Measurements from ENCODE around the gene MAP3K7CL.

MAP3K7CL gene

GRCh38 chr21:29211205-29211604 is 80.8 kb downstream of the MAP3K7CL start:
- TF ChIP-seq USF1 (IDR thresholded peaks at IDR 0.05) (no peak), REST (IDR thresholded peaks at IDR 0.05; ENCODE audit: low read depth) (no peak), CEBPB (IDR thresholded peaks at IDR 0.05) (no peak), ZBTB7A (IDR thresholded peaks at IDR 0.05; ENCODE audit: low read depth) (no peak), TCF12 (IDR thresholded peaks at IDR 0.05; ENCODE audit: low read depth) (no peak), TAF1 (IDR thresholded peaks at IDR 0.05; ENCODE audit: low read depth) (no peak)

GRCh38 chr21:29212446-29212845 is 82.0 kb downstream of the MAP3K7CL start:
- TF ChIP-seq TEAD4 (IDR thresholded peaks at IDR 0.05) (no peak), NFIC (IDR thresholded peaks at IDR 0.05) (no peak), REST (IDR thresholded peaks at IDR 0.05; ENCODE audit: low read depth) (no peak), RAD21 (IDR thresholded peaks at IDR 0.05; ENCODE audit: low read depth) (no peak)

GRCh38 chr21:29213513-29214385 is 83.3 kb downstream of the MAP3K7CL start:
- TF ChIP-seq MAX (IDR thresholded peaks at IDR 0.05) (no peak), CEBPB (IDR thresholded peaks at IDR 0.05) (no peak), TCF12 (IDR thresholded peaks at IDR 0.05; ENCODE audit: low read depth) (no peak), NFIC (IDR thresholded peaks at IDR 0.05) (no peak), TAF1 (IDR thresholded peaks at IDR 0.05; ENCODE audit: low read depth) (no peak)

GRCh38 chr21:29215709-29216108 is 85.3 kb downstream of the MAP3K7CL start:
- TF ChIP-seq NFIC (IDR thresholded peaks at IDR 0.05) (no peak), CEBPB (IDR thresholded peaks at IDR 0.05) (no peak), FOXM1 (IDR thresholded peaks at IDR 0.05; ENCODE audit: borderline replicate concordance, low read depth) (no peak)

- TF ChIP-seq REST (IDR thresholded peaks at IDR 0.05; ENCODE audit: low read depth) (no peak), TAF1 (IDR thresholded peaks at IDR 0.05; ENCODE audit: low read depth) (no peak), YY1 (IDR thresholded peaks at IDR 0.05; ENCODE audit: low read depth) (no peak), EP300 (IDR thresholded peaks at IDR 0.05; ENCODE audit: borderline replicate concordance) (no peak)
These were observed 87.4 kb downstream of the MAP3K7CL start for GRCh38 chr21:29217818-29218291.

- no peak for TF ChIP-seq USF1 (IDR thresholded peaks at IDR 0.05)
- no peak for TF ChIP-seq TEAD4 (IDR thresholded peaks at IDR 0.05)
- TF ChIP-seq CEBPB (IDR thresholded peaks at IDR 0.05), result no peak
These were observed 88.3 kb downstream of the MAP3K7CL start for GRCh38 chr21:29218749-29219148.

Data from Ishikawa (cell line).